SK-N-MC (cell line): Measurements from ENCODE around the gene FAT3.

Source experiments
- EZH2 ChIP-seq: fragments of 200-600 bp; sonication (generic); IDR thresholded peaks from one replicate; pipeline ENCODE4 v1.6.1; 2017; ENCODE audit warnings: antibody characterized with exemption
- POLR2AphosphoS5 ChIP-seq: IDR thresholded peaks from 2 replicates; pipeline ENCODE4 v1.6.1; 2012; ENCODE audit warnings: mild to moderate bottlenecking, low read depth, low read length, borderline replicate concordance

GRCh38 chr11:92212530-92212929 lies 12.1 kb upstream of the FAT3 start:
- TF ChIP-seq POLR2AphosphoS5, result no peak
- no peak for TF ChIP-seq EZH2
